ENCODE data around the gene FUOM. TPM values are rescaled to one million over a fixed set of nuclear protein-coding genes. Genes with fewer than 3 reads are reported as not detected.

The FUOM gene
- total RNA-seq, 1 experiment from 2014 or later, result 33.3 TPM

DNA sequence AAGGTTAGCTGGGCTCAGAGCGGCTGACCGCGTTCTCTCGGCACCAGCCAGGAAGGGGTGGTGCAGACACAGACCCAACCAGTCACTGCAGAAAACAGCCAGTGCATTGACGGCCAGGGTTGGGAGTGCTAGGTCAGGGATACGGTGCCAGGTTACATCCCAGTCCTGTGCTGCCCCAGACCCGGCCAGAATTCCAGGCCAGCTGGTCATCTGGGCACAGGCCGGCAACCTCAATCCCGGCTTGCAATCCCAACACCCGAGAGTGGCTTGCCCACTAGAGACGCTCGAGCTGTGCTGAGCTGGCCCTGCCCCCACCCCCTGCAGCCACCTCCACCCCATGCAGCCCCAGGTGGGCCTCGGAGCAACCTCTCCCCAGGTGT, 6.9 kb downstream of the FUOM start:
- Histone ChIP-seq H3K9me2 (replicated peaks; ENCODE audit: low read length) (no peaks in the 10 kb centered on the region), H3K4me3 (ENCODE audit: low read length) (no peak overlapping the region), H3F3A (ENCODE audit: low read length, unreplicated experiment) (no peaks in the 10 kb centered on the region), H3K79me2 (ENCODE audit: low read length) (no peaks in the 10 kb centered on the region), H4K20me1 (ENCODE audit: low read length) (no peaks in the 10 kb centered on the region), H3K9ac (ENCODE audit: low read length) (no peak overlapping the region), H3K27ac (ENCODE audit: low read length) (no peak overlapping the region), H3K4me1 (ENCODE audit: insufficient read depth, low read length) (no peaks in the 10 kb centered on the region), H3K36me3 (ENCODE audit: low read depth, low read length) (no peaks in the 10 kb centered on the region), H3K9me3 (ENCODE audit: low read length) (no peaks in the 10 kb centered on the region), H3K27me3 (ENCODE audit: low read length) (no peaks in the 10 kb centered on the region), H3K4me2 (ENCODE audit: low read length) (no peak overlapping the region), H2AFZ (ENCODE audit: low read length) (no peak overlapping the region)
- intact Hi-C loops (cut with micrococcal nuclease), result no loop called here
- DNase-seq (no peak), ATAC-seq (no peak; the same call in 1 of the 2 replicates)
- TF ChIP-seq EZH2phosphoT487 (IDR thresholded peaks at IDR 0.05; ENCODE audit: borderline replicate concordance, low read length) (no peak), CTCF (conservative IDR thresholded peaks at IDR 0.05; ENCODE audit: low read depth, low read length) (no peak), EZH2 (IDR thresholded peaks at IDR 0.05; ENCODE audit: low read length, unreplicated experiment) (no peak)
- no TSS peak for BruUV-seq (replicated peaks)
- ChIA-PET CTCF (no interaction called here), POLR2A (ENCODE audit: unreplicated experiment) (no interaction called here)

- Histone ChIP-seq H4K20me1 (ENCODE audit: low read length) (no peaks in the 10 kb centered on the region), H3K9me3 (ENCODE audit: low read length) (no peaks in the 10 kb centered on the region), H3K27me3 (ENCODE audit: low read length) (no peaks in the 10 kb centered on the region), H3K9ac (ENCODE audit: low read length) (no peak overlapping the region), H3K4me1 (ENCODE audit: insufficient read depth, low read length) (no peaks in the 10 kb centered on the region), H3K9me2 (replicated peaks; ENCODE audit: low read length) (no peaks in the 10 kb centered on the region), H3K36me3 (ENCODE audit: low read depth, low read length) (no peaks in the 10 kb centered on the region), H2AFZ (ENCODE audit: low read length) (no peak overlapping the region), H3F3A (ENCODE audit: low read length, unreplicated experiment) (no peaks in the 10 kb centered on the region), H3K79me2 (ENCODE audit: low read length) (no peaks in the 10 kb centered on the region), H3K4me2 (ENCODE audit: low read length) (no peak overlapping the region), H3K27ac (ENCODE audit: low read length) (no peak overlapping the region), H3K4me3 (ENCODE audit: low read length) (no peak overlapping the region)
- no peak for DNase-seq
- ATAC-seq, result no peak; the same call in 1 of the 2 replicates
- no TSS peak for BruUV-seq (replicated peaks)
- ChIA-PET POLR2A (ENCODE audit: unreplicated experiment) (no interaction called here), CTCF (no interaction called here)
- TF ChIP-seq CTCF (conservative IDR thresholded peaks at IDR 0.05; ENCODE audit: low read depth, low read length) (no peak), EZH2phosphoT487 (IDR thresholded peaks at IDR 0.05; ENCODE audit: borderline replicate concordance, low read length) (no peak), EZH2 (IDR thresholded peaks at IDR 0.05; ENCODE audit: low read length, unreplicated experiment) (no peak)
- intact Hi-C loops (cut with micrococcal nuclease), result no loop called here
Observed at GRCh38 chr10:133350283-133350949, 7.4 kb downstream of the FUOM start.

DNA sequence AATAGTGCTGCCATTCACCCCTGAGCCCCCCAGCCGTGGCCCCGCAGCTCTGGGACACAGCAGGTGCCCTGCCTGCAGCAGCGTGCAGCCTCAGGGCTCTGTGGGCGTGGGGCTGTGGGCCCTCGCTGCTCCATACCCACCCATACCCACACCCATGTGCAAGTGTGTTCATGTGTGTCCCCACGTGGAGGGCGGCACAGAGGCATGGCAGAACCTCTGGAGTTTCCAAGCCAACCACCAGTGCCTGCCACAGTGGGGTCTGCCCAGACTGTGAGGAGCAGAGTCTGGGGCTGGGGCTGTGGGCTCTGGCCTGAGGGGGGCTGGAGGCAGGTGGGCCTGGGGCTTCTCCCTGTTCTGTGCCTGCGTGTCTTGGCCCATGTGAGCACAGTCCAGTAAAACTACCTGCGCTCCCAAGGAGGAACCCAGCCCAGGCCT, 8.2 kb downstream of the FUOM start:
- ATAC-seq, result no peak
- Histone ChIP-seq H2AFZ (ENCODE audit: low read length) (no peak overlapping the region), H3K27ac (ENCODE audit: low read length) (no peak overlapping the region), H3K4me1 (ENCODE audit: insufficient read depth, low read length) (no peaks in the 10 kb centered on the region), H3K4me3 (ENCODE audit: low read length) (no peak overlapping the region), H3K9ac (ENCODE audit: low read length) (no peak overlapping the region), H3K4me2 (ENCODE audit: low read length) (no peak overlapping the region), H3K9me3 (ENCODE audit: low read length) (no peaks in the 10 kb centered on the region), H3K36me3 (ENCODE audit: low read depth, low read length) (no peaks in the 10 kb centered on the region), H3K9me2 (replicated peaks; ENCODE audit: low read length) (no peaks in the 10 kb centered on the region), H3K79me2 (ENCODE audit: low read length) (no peaks in the 10 kb centered on the region), H3K27me3 (ENCODE audit: low read length) (no peaks in the 10 kb centered on the region), H3F3A (ENCODE audit: low read length, unreplicated experiment) (no peaks in the 10 kb centered on the region), H4K20me1 (ENCODE audit: low read length) (no peaks in the 10 kb centered on the region)
- POLR2A ChIA-PET (ENCODE audit: unreplicated experiment), result no interaction called here
- intact Hi-C loops (cut with micrococcal nuclease), result no loop called here
- no TSS peak for BruUV-seq (replicated peaks)
- CTCF ChIA-PET, result no interaction called here
- DNase-seq, result no peak
- TF ChIP-seq EZH2 (IDR thresholded peaks at IDR 0.05; ENCODE audit: low read length, unreplicated experiment) (no peak), CTCF (conservative IDR thresholded peaks at IDR 0.05; ENCODE audit: low read depth, low read length) (no peak), EZH2phosphoT487 (IDR thresholded peaks at IDR 0.05; ENCODE audit: borderline replicate concordance, low read length) (no peak)
